ENCODE measurements around the gene LCOR. TPM values are rescaled to one million over a fixed set of nuclear protein-coding genes. Genes with fewer than 3 reads are reported as not detected.

The LCOR gene
- total and polyA plus RNA-seq, 11 donors: 4.3 to 31.4 (median 17.4) TPM

DNA sequence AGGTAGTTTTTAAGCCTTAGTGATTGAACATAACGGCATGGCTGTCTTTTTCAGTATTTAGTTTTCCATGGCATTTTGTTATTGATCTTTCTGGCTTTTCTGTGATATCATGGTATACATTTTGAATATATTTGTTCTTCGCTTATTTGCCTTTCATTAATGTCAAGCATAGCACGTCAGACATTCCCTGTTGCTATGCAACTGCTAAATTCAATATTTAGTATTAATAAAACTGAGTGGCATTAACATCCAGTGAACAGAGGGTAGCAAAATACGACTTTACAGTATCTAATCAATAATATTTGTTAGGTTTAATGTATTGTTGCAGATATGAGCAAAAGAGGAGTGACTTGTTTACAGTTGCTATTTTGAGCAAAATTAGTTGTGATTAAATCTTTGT is 72.5 kb downstream of the LCOR start:
- no peak for ATAC-seq
- Histone ChIP-seq H3K9me3 (peaks cover 0 to 5% (median 0%) of the 10 kb centered on the region in 12 donors), H3K36me3 (peaks cover 0 to 15% (median 0%) of the 10 kb centered on the region in 9 donors), H3K27ac (no peak overlapping the region), H3K4me3 (no peak overlapping the region), H3K27me3 (no peaks in the 10 kb centered on the region), H3K4me1 (peaks cover 0 to 32% (median 13%) of the 10 kb centered on the region in 12 donors)
- TF ChIP-seq, protein P1, sequence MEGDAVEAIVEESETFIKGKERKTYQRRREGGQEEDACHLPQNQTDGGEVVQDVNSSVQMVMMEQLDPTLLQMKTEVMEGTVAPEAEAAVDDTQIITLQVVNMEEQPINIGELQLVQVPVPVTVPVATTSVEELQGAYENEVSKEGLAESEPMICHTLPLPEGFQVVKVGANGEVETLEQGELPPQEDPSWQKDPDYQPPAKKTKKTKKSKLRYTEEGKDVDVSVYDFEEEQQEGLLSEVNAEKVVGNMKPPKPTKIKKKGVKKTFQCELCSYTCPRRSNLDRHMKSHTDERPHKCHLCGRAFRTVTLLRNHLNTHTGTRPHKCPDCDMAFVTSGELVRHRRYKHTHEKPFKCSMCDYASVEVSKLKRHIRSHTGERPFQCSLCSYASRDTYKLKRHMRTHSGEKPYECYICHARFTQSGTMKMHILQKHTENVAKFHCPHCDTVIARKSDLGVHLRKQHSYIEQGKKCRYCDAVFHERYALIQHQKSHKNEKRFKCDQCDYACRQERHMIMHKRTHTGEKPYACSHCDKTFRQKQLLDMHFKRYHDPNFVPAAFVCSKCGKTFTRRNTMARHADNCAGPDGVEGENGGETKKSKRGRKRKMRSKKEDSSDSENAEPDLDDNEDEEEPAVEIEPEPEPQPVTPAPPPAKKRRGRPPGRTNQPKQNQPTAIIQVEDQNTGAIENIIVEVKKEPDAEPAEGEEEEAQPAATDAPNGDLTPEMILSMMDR (IDR thresholded peaks at IDR 0.05): no peak
- TF ChIP-seq POLR2A (IDR thresholded peaks at IDR 0.05): no peak
- no peak for DNase-seq
- intact Hi-C loops (cut with DNase I): loop anchor here in 1 of 10 donors (5.0 kb wide), 1 partner anchor 67 kb away; no protein-coding TSS in a partner anchor
- WGBS, 4 donors: 87 to 91% (median 88%) methylated on average over 4 of the region's 4 CpGs

DNA sequence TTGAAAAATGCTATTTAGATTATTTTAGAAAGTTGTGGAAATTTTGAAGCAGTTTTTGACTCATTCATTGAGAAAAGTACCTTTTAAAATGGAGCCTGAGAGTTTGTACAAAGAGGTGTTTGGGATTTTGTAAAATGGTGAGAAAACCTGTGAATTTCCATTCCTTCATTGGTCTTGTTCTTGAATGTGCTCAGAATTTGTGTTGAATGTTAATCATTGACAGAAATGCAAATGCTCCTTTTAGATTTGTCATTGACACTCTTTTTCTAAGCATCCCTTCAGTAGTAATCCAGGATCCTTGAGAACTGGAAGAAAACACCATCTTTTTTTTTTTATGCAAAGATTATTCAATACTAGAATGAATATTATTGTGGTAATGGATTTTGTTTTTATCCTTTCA is 74.8 kb downstream of the LCOR start:
- no peak for DNase-seq
- H3K4me3 ChIP-seq: no peak overlapping the region
- H3K27me3 ChIP-seq: no peaks in the 10 kb centered on the region
- TF ChIP-seq, protein P1 (IDR thresholded peaks at IDR 0.05): no peak
- no peak for TF ChIP-seq POLR2A (IDR thresholded peaks at IDR 0.05)
- peaks cover 0 to 15% (median 0%) of the 10 kb centered on the region in 9 donors for H3K36me3 ChIP-seq
- intact Hi-C loops (cut with DNase I): loop anchor here in 1 of 10 donors (5.0 kb wide), 1 partner anchor 70 kb away; no protein-coding TSS in a partner anchor
- H3K27ac ChIP-seq: no peak overlapping the region
- no peaks in the 10 kb centered on the region for H3K9me3 ChIP-seq
- H3K4me1 ChIP-seq: peaks cover 0 to 39% (median 16%) of the 10 kb centered on the region in 12 donors
- no peak for ATAC-seq

DNA sequence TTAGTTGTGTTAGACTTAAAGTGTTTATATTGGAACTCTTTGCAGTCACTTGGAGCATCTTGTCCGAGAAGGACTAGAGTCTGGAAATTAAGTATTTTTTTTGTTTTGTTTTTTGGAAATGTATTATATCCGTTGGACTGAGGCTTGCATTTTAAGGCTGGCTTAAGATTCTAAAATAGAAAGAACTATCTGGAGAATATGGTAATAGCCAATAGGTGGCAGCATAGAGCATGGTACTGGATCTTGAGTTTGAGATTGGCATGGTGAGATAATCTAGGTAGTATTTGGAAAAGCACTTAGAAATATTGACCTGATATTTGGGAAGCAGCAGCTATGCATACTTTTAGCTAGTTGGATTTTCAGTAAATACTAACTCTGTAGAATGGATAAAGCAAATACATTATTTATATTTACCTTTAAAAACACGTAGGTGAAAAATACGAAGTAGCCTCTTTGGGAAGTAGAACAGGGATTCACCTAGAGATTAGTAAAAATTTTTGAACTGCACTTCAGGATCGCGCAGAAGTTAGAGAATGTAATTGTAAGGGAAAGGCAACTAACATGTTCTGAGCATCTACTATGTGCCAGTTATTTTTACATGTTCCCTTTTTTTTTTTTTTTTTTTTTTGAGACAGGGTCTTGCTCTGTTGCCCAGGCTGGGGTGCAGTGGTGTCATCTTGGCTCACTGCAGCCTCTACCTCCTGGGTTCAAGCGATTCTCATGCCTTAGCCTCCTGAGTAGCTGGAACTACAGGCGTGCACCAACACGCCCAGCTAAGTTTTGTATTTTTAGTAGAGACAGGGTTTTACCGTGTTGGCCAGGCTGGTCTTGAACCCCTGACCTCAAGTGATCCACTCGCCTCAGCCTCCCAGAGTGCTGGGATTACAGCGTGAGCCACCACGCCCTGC is 78.6 kb downstream of the LCOR start:
- 91 to 92% (median 91%) methylated on average over 13 of the region's 13 CpGs for whole genome bisulfite sequencing, 4 donors
- Histone ChIP-seq H3K9me3 (no peaks in the 10 kb centered on the region), H3K27me3 (no peaks in the 10 kb centered on the region), H3K4me1 (peaks cover 0 to 34% (median 10%) of the 10 kb centered on the region in 12 donors), H3K27ac (no peak overlapping the region), H3K36me3 (peaks cover 0 to 29% (median 10%) of the 10 kb centered on the region in 9 donors), H3K4me3 (no peak overlapping the region)
- ATAC-seq (peak in 3 of 4 donors; percentile 45 to 59 (median 57)), DNase-seq (no peak)
- no peak for TF ChIP-seq POLR2A (IDR thresholded peaks at IDR 0.05)
- TF ChIP-seq, protein P1 (IDR thresholded peaks at IDR 0.05): peak; percentile 44 to 75 (median 66)
- intact Hi-C loops (cut with DNase I): loop anchor here in 5 of 10 donors (5.0 to 10.0 kb wide), 3 partner anchors 76 to 112 kb away; partner anchors contain the start of gene LCOR (in 3 of the 5)

DNA sequence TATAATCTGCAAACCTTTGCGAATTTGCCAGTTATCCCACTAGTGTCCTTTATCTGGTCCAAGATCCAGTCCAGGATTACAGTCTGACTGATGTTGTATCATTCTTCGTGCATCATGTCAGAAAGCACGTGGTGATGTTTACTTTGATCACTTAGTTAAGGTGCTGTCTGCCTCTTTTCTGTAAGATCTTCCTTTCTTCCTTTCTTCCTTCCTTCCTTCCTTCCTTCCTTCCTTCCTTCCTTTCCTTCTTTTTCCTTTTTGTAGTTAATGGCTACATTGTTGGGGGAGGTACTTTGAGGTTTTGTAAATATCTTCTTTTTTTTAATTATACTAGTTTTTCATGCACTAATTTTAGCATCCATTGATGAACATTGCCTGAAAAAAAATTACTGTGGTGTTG is 80.3 kb downstream of the LCOR start:
- Histone ChIP-seq H3K36me3 (peaks cover 0 to 34% (median 15%) of the 10 kb centered on the region in 9 donors), H3K9me3 (no peaks in the 10 kb centered on the region), H3K27me3 (no peaks in the 10 kb centered on the region), H3K4me3 (no peak overlapping the region), H3K4me1 (peaks cover 0 to 29% (median 5%) of the 10 kb centered on the region in 12 donors), H3K27ac (no peak overlapping the region)
- TF ChIP-seq POLR2A (IDR thresholded peaks at IDR 0.05): no peak
- TF ChIP-seq, protein P1 (IDR thresholded peaks at IDR 0.05): no peak
- intact Hi-C loops (cut with DNase I): loop anchor here in 5 of 10 donors (5.0 to 10.0 kb wide), 3 partner anchors 78 to 110 kb away; partner anchors contain the start of gene LCOR (in 3 of the 5)
- DNase-seq: no peak
- no peak for ATAC-seq
- WGBS, 4 donors: 57 to 68% (median 66%) methylated on average over 3 of the region's 3 CpGs

Measured in heart left ventricle (tissue), 16 donors.